H1 (cell line): ENCODE measurements around the gene ZBTB14. TPM values are rescaled to one million over a fixed set of nuclear protein-coding genes. Genes with fewer than 3 reads are reported as not detected.

Source experiments
- CTCF ChIA-PET: fragments of 300-600 bp; sonication (Branson Sonifier 250); formaldehyde crosslinking; loops from one replicate; lab custom pipeline; 2021; ENCODE audit not compliant: partially characterized antibody; lab: Charles Lee
- POLR2A ChIA-PET: fragments of 300-600 bp; sonication (Branson Sonifier 250); formaldehyde crosslinking; loops from one replicate; lab custom pipeline; 2021; ENCODE audit warnings: inconsistent platforms; ENCODE audit not compliant: partially characterized antibody; lab: Charles Lee
- DNase-seq, 2 experiments: peaks; one replicate each; pipeline versions ENCODE4 v3.0.0 to v3.0.0-alpha.2; 2010 to 2022; ENCODE audit warnings: low spot score in 2 of 2, low read depth in 1 of 2, mixed read lengths in 1 of 2
- FAIRE-seq: peaks from 2 replicates; lab custom pipeline; 2011; peaks lifted over from hg19 to GRCh38; lab: Jason Lieb, UNC
- H2AFZ ChIP-seq: 2 replicates; pipeline ENCODE4 v1.8.1; 2012; ENCODE audit warnings: low read length, inconsistent platforms
- H2AK5ac ChIP-seq: 2 replicates; pipeline ENCODE4 v1.6.1; 2013; ENCODE audit warnings: low read depth, low read length
- H2BK120ac ChIP-seq: replicated peaks from 2 replicates; pipeline ENCODE3; 2013; ENCODE audit warnings: low read depth, low read length, inconsistent platforms
- H2BK12ac ChIP-seq: 2 replicates; pipeline ENCODE4 v1.6.1; 2013; ENCODE audit warnings: low read depth, low read length
- H2BK15ac ChIP-seq: 2 replicates; pipeline ENCODE4 v1.6.1; 2013; ENCODE audit warnings: low read length
- H2BK20ac ChIP-seq: 2 replicates; pipeline ENCODE4 v1.6.1; 2013; ENCODE audit warnings: low read length
- H2BK5ac ChIP-seq: 2 replicates; pipeline ENCODE4 v1.6.1; 2013; ENCODE audit warnings: low read depth, low read length
- H3K14ac ChIP-seq: 2 replicates; pipeline ENCODE4 v1.6.1; 2013; ENCODE audit warnings: inconsistent platforms; ENCODE audit not compliant: insufficient read length
- H3K18ac ChIP-seq: 2 replicates; pipeline ENCODE4 v1.6.1; 2013; ENCODE audit warnings: low read length; ENCODE audit errors: extremely low read depth
- H3K23ac ChIP-seq: 2 replicates; pipeline ENCODE4 v1.6.1; 2013; ENCODE audit warnings: inconsistent platforms; ENCODE audit not compliant: insufficient read length
- H3K23me2 ChIP-seq: 2 replicates; pipeline ENCODE4 v1.6.1; 2013; ENCODE audit warnings: low read depth, low read length
- H3K27ac ChIP-seq: 2 replicates; pipeline ENCODE4 v1.6.1; 2011; ENCODE audit warnings: low read depth, low read length, inconsistent platforms
- H3K27me3 ChIP-seq, 4 experiments: replicated peaks in 1 of 4; 1 replicate in 1 of 4; 2 replicates in 3 of 4; pipeline versions ENCODE4 v1.6.1 to v1.8.1; 2011 to 2013; ENCODE audit warnings: low read length in 3 of 4, mild to moderate bottlenecking in 3 of 4, inconsistent platforms in 2 of 4, mixed read lengths in 2 of 4, moderate library complexity in 1 of 4; ENCODE audit not compliant: control insufficient read depth in 3 of 4, insufficient read depth in 3 of 4; ENCODE audit errors: extremely low read depth in 1 of 4
- H3K36me3 ChIP-seq, 4 experiments: 2 replicates each; pipeline versions ENCODE4 v1.6.1 to v1.8.1; 2011 to 2013; ENCODE audit warnings: mild to moderate bottlenecking in 4 of 4, low read length in 3 of 4, moderate library complexity in 2 of 4, control low read depth in 1 of 4, inconsistent platforms in 1 of 4; ENCODE audit not compliant: insufficient read depth in 4 of 4, control insufficient read depth in 2 of 4
- H3K4ac ChIP-seq: replicated peaks from 2 replicates; pipeline ENCODE3; 2013; ENCODE audit warnings: low read length, low read depth, mixed read lengths, inconsistent platforms; ENCODE audit not compliant: insufficient read length
- H3K4me1 ChIP-seq, 4 experiments: replicated peaks in 1 of 4; 1 replicate in 1 of 4; 2 replicates in 3 of 4; pipeline versions ENCODE4 v1.6.1 to v1.8.1; 2011 to 2013; ENCODE audit warnings: low read length in 3 of 4, inconsistent platforms in 2 of 4, mixed read lengths in 1 of 4; ENCODE audit not compliant: insufficient read depth in 4 of 4, control insufficient read depth in 3 of 4
- H3K4me2 ChIP-seq, 2 experiments: 2 replicates each; pipeline versions ENCODE4 v1.6.1 to v1.8.1; 2011 to 2013; ENCODE audit warnings: low read depth in 2 of 2, low read length in 2 of 2, control low read depth in 1 of 2, inconsistent platforms in 1 of 2, mild to moderate bottlenecking in 1 of 2; ENCODE audit not compliant: insufficient read depth in 1 of 2
- H3K4me3 ChIP-seq, 4 experiments: fragments of 200-600, 300-600 bp in 1 of 4; sonication (generic), shearing (Covaris generic), sonication (Bioruptor Twin) in 1 of 4; 2 replicates each; pipeline versions ENCODE4 v1.5.1 to v1.8.1; 2011 to 2016; ENCODE audit warnings: low read length in 4 of 4, low read depth in 3 of 4, control low read depth in 2 of 4, inconsistent platforms in 2 of 4, mild to moderate bottlenecking in 2 of 4, mixed read lengths in 1 of 4, moderate library complexity in 1 of 4; ENCODE audit not compliant: insufficient read depth in 2 of 4; ENCODE audit errors: extremely low read depth in 1 of 4
- H3K56ac ChIP-seq: replicated peaks from 2 replicates; pipeline ENCODE3; 2013; ENCODE audit warnings: low read depth, mild to moderate bottlenecking, mixed read lengths, low read length, inconsistent platforms; ENCODE audit not compliant: insufficient read length
- H3K79me1 ChIP-seq: 2 replicates; pipeline ENCODE4 v1.6.1; 2013; ENCODE audit warnings: low read depth, low read length, control low read depth
- H3K79me2 ChIP-seq, 2 experiments: 2 replicates each; pipeline versions ENCODE4 v1.6.1 to v1.8.1; 2012 to 2013; ENCODE audit warnings: low read length in 2 of 2, mild to moderate bottlenecking in 2 of 2, inconsistent platforms in 1 of 2; ENCODE audit not compliant: insufficient read depth in 2 of 2, control insufficient read depth in 1 of 2
- H3K9ac ChIP-seq, 4 experiments: replicated peaks in 1 of 4; 1 replicate in 1 of 4; 2 replicates in 3 of 4; pipeline versions ENCODE4 v1.6.1 to v1.8.1; 2011 to 2013; ENCODE audit warnings: low read depth in 3 of 4, low read length in 3 of 4, control low read depth in 2 of 4, mild to moderate bottlenecking in 2 of 4, moderate library complexity in 2 of 4, inconsistent platforms in 1 of 4; ENCODE audit errors: extremely low read depth in 1 of 4
- H3K9me3 ChIP-seq, 2 experiments: 2 replicates each; pipeline versions ENCODE4 v1.6.1 to v1.8.1; 2012 to 2013; ENCODE audit warnings: mild to moderate bottlenecking in 2 of 2, moderate library complexity in 2 of 2, control low read depth in 1 of 2, inconsistent platforms in 1 of 2, low read depth in 1 of 2, low read length in 1 of 2, mixed read lengths in 1 of 2; ENCODE audit not compliant: insufficient read depth in 2 of 2
- H4K20me1 ChIP-seq, 2 experiments: replicated peaks in 1 of 2; 2 replicates each; pipeline versions ENCODE3 to v1.8.1; 2011 to 2013; ENCODE audit warnings: inconsistent platforms in 2 of 2, low read length in 2 of 2, mild to moderate bottlenecking in 1 of 2; ENCODE audit not compliant: insufficient read depth in 2 of 2, control insufficient read depth in 1 of 2
- H4K5ac ChIP-seq: 2 replicates; pipeline ENCODE4 v1.6.1; 2013; ENCODE audit warnings: low read length, low read depth, mixed read lengths, inconsistent platforms; ENCODE audit not compliant: insufficient read length
- H4K8ac ChIP-seq: 2 replicates; pipeline ENCODE4 v1.8.0; 2013; ENCODE audit warnings: mild to moderate bottlenecking, moderate library complexity, low read length, inconsistent platforms; ENCODE audit not compliant: insufficient read depth; ENCODE audit errors: extremely low read depth
- H4K91ac ChIP-seq: replicated peaks from 2 replicates; pipeline ENCODE3; 2013; ENCODE audit warnings: low read length, mixed read lengths, inconsistent platforms; ENCODE audit not compliant: insufficient read length
- E2F6 ChIP-seq: IDR thresholded peaks from 2 replicates; pipeline ENCODE4 v1.6.1; 2012; ENCODE audit warnings: inconsistent platforms
- EGR1 ChIP-seq: IDR thresholded peaks from 2 replicates; pipeline ENCODE4 v1.6.1; 2011; ENCODE audit warnings: low read depth, low read length, borderline replicate concordance
- GTF2F1 ChIP-seq: IDR thresholded peaks from 2 replicates; pipeline ENCODE4 v1.6.1; 2012; ENCODE audit warnings: low read depth, low read length, improper control_type of control experiment, borderline replicate concordance
- HDAC2 ChIP-seq, 2 experiments: fragments of 300-600 bp in 1 of 2; sonication (generic) in 1 of 2; IDR thresholded peaks; 2 replicates each; pipeline ENCODE4 v1.6.1; 2011 to 2012; ENCODE audit warnings: low read depth in 2 of 2, low read length in 2 of 2, mild to moderate bottlenecking in 2 of 2, moderate library complexity in 2 of 2, borderline replicate concordance in 1 of 2, inconsistent platforms in 1 of 2
- JUN ChIP-seq: IDR thresholded peaks from 2 replicates; pipeline ENCODE4 v1.6.1; 2011; ENCODE audit warnings: low read depth, mild to moderate bottlenecking, improper control_type of control experiment, low read length
- MAFK ChIP-seq: IDR thresholded peaks from 2 replicates; pipeline ENCODE4 v1.6.1; 2012; ENCODE audit warnings: low read depth, mild to moderate bottlenecking, improper control_type of control experiment, low read length
- MAX ChIP-seq: IDR thresholded peaks from 2 replicates; pipeline ENCODE4 v1.6.1; 2012; ENCODE audit warnings: inconsistent platforms
- NANOG ChIP-seq: IDR thresholded peaks from 2 replicates; pipeline ENCODE4 v1.6.1; 2011; ENCODE audit warnings: low read length, low read depth, mild to moderate bottlenecking, inconsistent platforms; ENCODE audit not compliant: insufficient read depth, poor library complexity, severe bottlenecking
- NRF1 ChIP-seq: IDR thresholded peaks from 2 replicates; pipeline ENCODE4 v1.6.1; 2011; ENCODE audit warnings: mild to moderate bottlenecking, low read depth, low read length, improper control_type of control experiment
- POLR2A ChIP-seq, 2 experiments: IDR thresholded peaks; 1 replicate in 1 of 2; 2 replicates in 1 of 2; pipeline ENCODE4 v1.6.1; 2011; ENCODE audit warnings: low read depth in 2 of 2, low read length in 2 of 2, mild to moderate bottlenecking in 2 of 2; ENCODE audit errors: control extremely low read depth in 1 of 2
- POU5F1 ChIP-seq: IDR thresholded peaks from 2 replicates; pipeline ENCODE4 v1.6.1; 2011; ENCODE audit warnings: low read depth, mild to moderate bottlenecking, low read length, moderate library complexity
- TCF12 ChIP-seq: IDR thresholded peaks from 2 replicates; pipeline ENCODE4 v1.6.1; 2011; ENCODE audit warnings: low read depth, mild to moderate bottlenecking, low read length
- polyA plus RNA-seq, 7 experiments: library from polyadenylated mRNA; depleted of rRNA in 3 of 7; stranded (reverse) in 5 of 7; unstranded in 2 of 7; fragments of >200 nt in 5 of 7; fragments of 200-250 nt in 2 of 7; gene quantifications; 1 replicate in 5 of 7; 2 replicates in 1 of 7; 4 replicates in 1 of 7; pipeline versions ENCODE4 v1.2.1 to v1.2.3, GENCODE V29; 2011 to 2013; ENCODE audit warnings: missing spikeins in 2 of 7, mixed read lengths in 2 of 7
- total RNA-seq: library from RNA; stranded (reverse); fragmentation: NEBNext Ultra II Directional; extraction: Animal tissue kit (Norgen Biotek cat#: 25700); gene quantifications from 2 replicates; pipeline ENCODE4 v1.2.1, GENCODE V29; 2021

Gene ZBTB14
- total and polyA plus RNA-seq, 2 of the 8 experiments (the other 6 are each of a cell fraction or from before 2014, with no cell fraction given): 5.2 to 18.3 TPM

GRCh38 chr18:5268874-5269273 lies 26.7 kb downstream of the ZBTB14 start:
- H4K91ac ChIP-seq: no peak overlapping the region
- peaks cover 0 to 8% of the 10 kb centered on the region in 2 experiments; a peak in 1 of 4 replicates for H3K9me3 ChIP-seq
- no peak overlapping the region for H3K23ac ChIP-seq
- H3K79me2 ChIP-seq: no peaks in the 10 kb centered on the region
- no peak overlapping the region for H3K14ac ChIP-seq
- no peak for DNase-seq
- no peak overlapping the region for H2BK120ac ChIP-seq
- CTCF ChIA-PET: no interaction called here
- POLR2A ChIA-PET: no interaction called here
- no peak overlapping the region for H3K4me3 ChIP-seq
- no peak overlapping the region for H2AFZ ChIP-seq
- H3K4me2 ChIP-seq: no peak overlapping the region
- no peaks in the 10 kb centered on the region for H3K79me1 ChIP-seq
- no peak overlapping the region for H2AK5ac ChIP-seq
- H2BK5ac ChIP-seq: no peak overlapping the region
- H3K4me1 ChIP-seq: no peaks in the 10 kb centered on the region
- no peak overlapping the region for H4K5ac ChIP-seq
- no peak overlapping the region for H3K56ac ChIP-seq
- no peaks in the 10 kb centered on the region for H3K36me3 ChIP-seq
- H3K27me3 ChIP-seq: no peaks in the 10 kb centered on the region
- no peak overlapping the region for H3K4ac ChIP-seq
- H3K23me2 ChIP-seq: no peaks in the 10 kb centered on the region
- no peak overlapping the region for H4K8ac ChIP-seq
- no peak overlapping the region for H3K9ac ChIP-seq
- FAIRE-seq: no peak
- no peak overlapping the region for H3K27ac ChIP-seq
- H2BK12ac ChIP-seq: no peak overlapping the region
- no peak overlapping the region for H2BK15ac ChIP-seq
- no peak overlapping the region for H2BK20ac ChIP-seq
- no peak overlapping the region for H3K18ac ChIP-seq
- H4K20me1 ChIP-seq: no peaks in the 10 kb centered on the region
- no peak for TF ChIP-seq NRF1
- no peak for TF ChIP-seq EGR1
- TF ChIP-seq POU5F1: no peak
- no peak for TF ChIP-seq POLR2A (IDR thresholded peaks at IDR 0.05; ENCODE audit: control extremely low read depth in 1 of 2, low read depth in 2 of 2, low read length in 2 of 2)
- TF ChIP-seq HDAC2 (IDR thresholded peaks at IDR 0.05; ENCODE audit: borderline replicate concordance in 1 of 2, low read depth in 2 of 2, low read length in 2 of 2): no peak
- TF ChIP-seq NANOG: no peak
- no peak for TF ChIP-seq MAX
- TF ChIP-seq TCF12: no peak
- no peak for TF ChIP-seq E2F6
- no peak for TF ChIP-seq GTF2F1
- TF ChIP-seq MAFK: no peak
- no peak for TF ChIP-seq JUN
